ENCODE data around the gene SEMA3F.
"Not testable (repeated sequence)": the region's sequence is repeated elsewhere in the genome, so short reads cannot be mapped to it uniquely, and the experiment has no call there.

SEMA3F gene

DNA sequence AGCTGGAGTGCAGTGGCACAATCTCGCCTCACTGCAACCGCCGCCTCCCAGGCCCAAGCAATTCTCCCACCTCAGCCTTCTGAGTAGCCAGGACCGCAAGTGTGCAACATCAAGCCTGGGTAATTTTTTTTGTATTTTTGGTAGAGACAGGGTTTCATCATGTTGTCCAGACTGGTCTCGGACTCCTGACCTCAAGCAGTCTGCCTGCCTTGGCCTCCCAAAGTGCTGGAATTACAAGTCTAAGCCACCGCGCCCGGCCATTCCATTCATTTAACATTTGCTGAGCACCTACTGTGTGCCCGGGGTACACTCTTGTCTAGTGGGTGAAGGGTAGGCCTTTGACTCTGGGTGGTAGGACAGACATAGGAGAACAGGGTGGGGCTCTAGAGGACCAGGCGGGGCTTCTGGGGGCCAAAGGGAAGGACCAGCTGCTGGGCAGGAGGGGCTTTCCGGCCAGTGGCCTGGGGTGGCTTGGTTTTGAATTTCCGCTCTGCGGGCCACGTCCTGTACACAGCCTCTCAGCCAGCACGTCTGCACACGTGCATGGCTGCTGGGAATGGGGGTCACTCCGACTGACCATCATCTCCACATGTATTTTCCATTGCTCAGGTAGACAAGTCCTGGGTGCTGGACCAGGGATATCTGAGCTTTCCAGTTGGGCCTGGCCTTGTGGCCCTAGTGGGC, 52.4 kb downstream of the SEMA3F start:
- in situ Hi-C loops (cut with HindIII; ENCODE audit: low sequenced_read_pairs) = no loop called here

DNA sequence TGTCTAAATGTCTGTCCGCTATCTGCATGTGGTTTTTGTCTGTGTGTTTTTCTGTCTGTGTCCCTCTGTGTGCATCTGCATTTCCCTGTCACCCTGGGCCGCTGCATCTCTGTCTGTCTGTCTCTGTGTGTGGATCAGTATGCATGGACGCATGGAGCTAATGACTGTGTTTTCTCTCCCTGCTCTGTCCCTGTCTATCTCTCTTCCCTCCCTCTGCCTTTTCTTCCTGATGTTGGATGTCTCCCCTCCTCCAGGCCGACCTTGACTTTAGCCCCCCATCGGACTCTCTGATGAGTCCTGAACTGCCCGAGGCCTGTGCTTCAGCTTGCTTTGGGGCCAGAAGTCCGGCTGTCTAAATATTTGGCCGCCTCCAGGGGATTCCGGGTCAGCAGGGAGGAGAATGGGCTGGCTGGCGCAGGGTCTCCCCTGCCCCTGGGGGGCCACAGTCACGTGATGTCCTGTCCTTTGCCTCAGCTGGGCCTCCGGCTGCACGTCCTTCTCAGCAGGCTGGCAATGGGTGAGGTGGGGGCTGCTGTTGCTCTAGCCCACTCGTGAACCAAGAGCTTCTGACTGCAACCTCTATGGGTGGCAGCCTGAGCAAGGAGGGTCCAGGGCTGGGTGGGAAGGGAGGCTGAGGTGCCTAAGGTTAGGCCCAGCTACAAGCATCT, 53.7 kb downstream of the SEMA3F start:
- in situ Hi-C loops (cut with HindIII; ENCODE audit: low sequenced_read_pairs) = no loop called here

GRCh38 chr3:50210176-50210509, 55.0 kb downstream of the SEMA3F start:
- in situ Hi-C loops (cut with HindIII; ENCODE audit: low sequenced_read_pairs) = no loop called here

- in situ Hi-C loops (cut with HindIII; ENCODE audit: low sequenced_read_pairs) = no loop called here
These were observed 55.6 kb downstream of the SEMA3F start for GRCh38 chr3:50210510-50211367.

DNA sequence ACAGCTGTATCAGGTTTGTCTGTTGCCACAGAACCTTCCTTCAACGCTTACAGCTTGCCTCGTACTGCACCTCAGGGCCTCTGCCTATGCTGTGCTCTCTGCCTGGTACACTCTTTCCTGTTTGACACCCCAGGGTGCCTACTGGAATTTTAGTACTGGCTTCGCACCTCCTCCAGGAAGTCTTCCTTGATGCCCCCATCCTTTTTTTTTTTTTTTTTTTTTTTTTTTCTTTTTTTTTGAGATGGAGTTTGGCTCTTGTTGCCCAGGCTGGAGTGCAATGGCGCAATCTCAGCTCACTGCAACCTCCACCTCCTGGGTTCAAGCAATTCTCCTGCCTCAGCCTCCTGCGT, 56.2 kb downstream of the SEMA3F start:
- in situ Hi-C loops (cut with HindIII; ENCODE audit: low sequenced_read_pairs) = not testable (repeated sequence)

GRCh38 chr3:50211930-50212329, 56.8 kb downstream of the SEMA3F start:
- in situ Hi-C loops (cut with HindIII; ENCODE audit: low sequenced_read_pairs) = no loop called here

DNA sequence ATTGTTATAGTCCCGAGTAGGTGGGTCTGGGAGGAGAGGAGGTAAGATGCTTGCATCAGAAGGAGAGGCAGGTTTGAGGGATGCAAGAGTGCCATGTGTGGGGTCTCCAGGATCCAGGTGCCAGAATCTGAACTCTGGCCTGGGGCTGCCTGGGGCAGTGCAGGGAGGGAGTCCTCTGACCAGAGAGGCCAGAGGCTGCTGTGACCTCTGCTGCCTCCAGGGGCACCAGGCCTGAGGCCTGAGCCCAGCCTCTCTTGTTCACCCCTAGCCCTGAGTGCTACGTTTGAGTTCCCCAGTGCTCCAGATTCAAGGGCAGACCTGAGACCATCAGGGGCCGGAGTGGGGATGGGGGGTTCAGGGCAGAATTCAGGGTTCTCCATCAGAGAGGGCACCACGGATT, 57.4 kb downstream of the SEMA3F start:
- in situ Hi-C loops (cut with HindIII; ENCODE audit: low sequenced_read_pairs) = no loop called here

DNA sequence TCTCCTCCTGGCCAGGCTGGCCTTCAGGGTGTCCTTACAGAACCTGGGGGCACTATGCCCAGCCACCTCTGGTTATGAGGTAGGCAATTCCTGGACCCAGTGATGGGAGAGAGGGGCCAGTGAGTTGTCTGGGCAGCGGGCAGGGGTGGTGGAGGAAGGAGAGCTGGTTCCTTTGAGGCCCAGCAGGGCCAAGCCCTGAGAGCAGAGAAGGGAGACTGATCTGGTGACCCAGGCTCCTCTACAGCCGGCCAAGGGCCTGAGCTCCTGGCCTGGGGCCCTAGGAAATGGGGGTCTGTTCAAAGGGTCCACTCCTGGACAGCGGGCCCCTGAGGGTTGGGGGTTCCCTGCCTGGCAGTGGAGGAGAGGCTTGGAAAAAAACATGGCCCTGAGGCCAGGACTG, 57.8 kb downstream of the SEMA3F start:
- in situ Hi-C loops (cut with HindIII; ENCODE audit: low sequenced_read_pairs) = no loop called here

GRCh38 chr3:50213373-50213772, 58.2 kb downstream of the SEMA3F start:
- in situ Hi-C loops (cut with HindIII; ENCODE audit: low sequenced_read_pairs) = no loop called here

GRCh38 chr3:50214824-50215223, 59.7 kb downstream of the SEMA3F start:
- in situ Hi-C loops (cut with HindIII; ENCODE audit: low sequenced_read_pairs) = no loop called here

- in situ Hi-C loops (cut with HindIII; ENCODE audit: low sequenced_read_pairs) = no loop called here
These were observed 60.4 kb downstream of the SEMA3F start for GRCh38 chr3:50215529-50215928.

GRCh38 chr3:50217681-50218080, 62.6 kb downstream of the SEMA3F start:
- in situ Hi-C loops (cut with HindIII; ENCODE audit: low sequenced_read_pairs) = no loop called here

GRCh38 chr3:50218448-50218847, 63.3 kb downstream of the SEMA3F start:
- in situ Hi-C loops (cut with HindIII; ENCODE audit: low sequenced_read_pairs) = no loop called here

DNA sequence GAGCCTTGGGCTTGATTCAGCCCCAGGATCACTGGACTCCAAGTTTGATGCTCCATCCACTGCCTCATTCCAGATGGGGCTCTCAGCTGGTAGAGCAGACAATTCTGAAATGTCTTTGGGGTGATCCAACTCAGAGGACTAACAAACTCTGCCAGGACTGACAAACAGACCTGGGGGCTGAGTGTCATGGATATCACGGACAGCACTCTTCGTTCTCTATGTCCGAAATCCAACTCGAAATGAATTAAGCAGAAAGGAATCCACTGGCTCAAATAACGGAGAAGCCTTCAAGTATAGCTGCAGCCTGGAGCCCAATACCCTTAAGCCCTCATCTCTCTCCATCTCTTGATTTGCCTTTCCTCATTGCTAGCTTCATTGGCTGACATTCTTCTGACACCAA, 64.2 kb downstream of the SEMA3F start:
- in situ Hi-C loops (cut with HindIII; ENCODE audit: low sequenced_read_pairs) = no loop called here

DNA sequence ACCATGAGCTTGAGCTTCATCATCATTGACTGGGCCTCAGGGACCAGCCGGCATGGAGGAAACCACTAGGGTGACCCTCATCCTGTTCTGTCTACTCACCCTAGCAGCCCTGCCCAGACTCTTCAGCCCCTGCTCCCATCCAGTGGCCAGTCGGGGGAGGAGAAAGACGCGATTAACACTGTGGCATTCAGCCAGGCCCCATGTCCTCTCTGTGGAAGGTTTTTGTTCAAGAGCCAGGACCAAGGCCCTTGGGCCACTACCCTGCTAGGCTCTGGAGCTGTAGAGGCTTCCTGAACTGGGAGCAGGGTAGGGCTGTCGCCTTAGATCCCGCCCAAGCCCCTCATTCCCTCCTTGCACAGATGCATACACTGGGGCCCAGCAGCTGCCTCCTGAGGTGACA, 65.0 kb downstream of the SEMA3F start:
- in situ Hi-C loops (cut with HindIII; ENCODE audit: low sequenced_read_pairs) = loop anchor here (5.0 kb wide), 1 partner anchor 42 kb away; no protein-coding TSS in a partner anchor

GRCh38 chr3:50221051-50221410, 65.9 kb downstream of the SEMA3F start:
- in situ Hi-C loops (cut with HindIII; ENCODE audit: low sequenced_read_pairs) = loop anchor here (5.0 kb wide), 1 partner anchor 41 kb away; no protein-coding TSS in a partner anchor

DNA sequence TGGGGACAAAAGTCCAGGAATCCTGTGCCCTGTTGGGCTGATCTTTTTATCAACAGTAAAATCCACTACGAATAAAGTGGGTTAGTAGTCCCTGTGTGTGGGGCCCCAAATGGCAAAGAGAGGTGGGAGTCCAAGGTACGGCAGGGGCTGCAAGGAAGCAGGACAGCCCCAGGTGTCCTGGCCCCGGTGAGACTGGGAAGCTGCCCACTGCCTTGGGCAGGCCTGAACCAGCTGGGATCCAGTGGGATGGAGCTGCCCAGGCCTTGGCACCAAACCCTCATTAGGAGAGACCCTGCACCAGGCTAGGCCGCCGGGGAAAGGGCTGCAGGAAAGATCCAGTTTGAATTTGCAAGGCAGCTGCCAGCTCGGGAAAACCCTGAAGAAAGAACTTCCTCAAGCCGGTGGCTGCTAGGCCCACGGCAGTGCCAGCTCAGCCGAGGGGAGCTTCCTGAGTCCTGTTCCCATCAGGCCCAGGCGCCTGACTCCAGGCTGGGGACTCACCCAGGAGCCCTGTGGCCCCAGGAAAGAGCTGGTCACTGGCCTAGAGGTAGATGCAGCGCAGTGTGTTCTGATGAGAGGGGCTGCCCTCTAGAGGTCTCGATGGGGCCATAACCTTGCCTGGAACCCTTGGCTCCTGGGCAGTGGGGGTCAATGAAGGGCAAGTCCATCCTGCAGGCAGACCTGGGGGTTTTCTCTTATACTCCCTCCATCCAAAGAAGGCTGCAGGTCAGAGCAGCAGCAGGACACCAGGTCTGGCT, 66.5 kb downstream of the SEMA3F start:
- in situ Hi-C loops (cut with HindIII; ENCODE audit: low sequenced_read_pairs) = loop anchor here (5.0 kb wide), 1 partner anchor 41 kb away; no protein-coding TSS in a partner anchor

DNA sequence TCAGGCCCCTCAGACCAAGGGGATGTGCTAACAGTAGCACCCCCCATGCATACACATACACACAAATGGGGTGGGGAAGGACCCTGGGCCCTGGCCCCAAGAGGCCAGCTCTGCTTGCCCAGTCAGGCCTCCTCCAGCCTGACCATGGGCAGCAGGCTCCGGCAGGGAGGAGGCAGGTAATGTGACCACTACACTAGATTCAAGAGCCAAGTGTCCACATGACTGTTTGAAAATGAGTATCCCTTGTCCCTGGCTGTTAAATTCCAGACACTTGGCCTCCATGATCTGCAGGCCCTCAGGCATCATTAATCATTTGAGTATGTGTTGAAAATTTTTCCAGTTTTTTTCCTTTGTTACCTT, 67.0 kb downstream of the SEMA3F start:
- in situ Hi-C loops (cut with HindIII; ENCODE audit: low sequenced_read_pairs) = loop anchor here (5.0 kb wide), 1 partner anchor 40 kb away; no protein-coding TSS in a partner anchor

DNA sequence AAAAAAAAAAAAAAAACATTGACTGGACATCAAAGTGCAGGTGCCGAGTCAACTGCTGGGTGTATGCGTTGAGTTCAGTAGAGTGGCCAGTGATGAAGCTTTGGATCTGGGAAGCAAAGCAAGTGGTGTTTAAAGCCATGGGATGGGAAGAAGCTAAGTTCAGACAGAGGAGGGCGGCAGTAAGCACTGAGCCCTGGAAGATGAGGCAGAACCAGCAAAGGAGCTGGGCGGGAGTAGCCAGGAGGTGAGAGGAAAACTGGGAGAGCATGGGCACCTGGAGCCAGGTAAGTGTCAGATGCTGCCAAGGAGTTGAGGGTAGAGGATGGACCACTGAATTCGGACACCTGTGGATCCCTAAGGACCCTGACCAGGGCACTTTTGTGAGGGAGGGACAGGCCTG, 69.5 kb downstream of the SEMA3F start:
- in situ Hi-C loops (cut with HindIII; ENCODE audit: low sequenced_read_pairs) = loop anchor here (5.0 kb wide), 1 partner anchor 38 kb away; no protein-coding TSS in a partner anchor

DNA sequence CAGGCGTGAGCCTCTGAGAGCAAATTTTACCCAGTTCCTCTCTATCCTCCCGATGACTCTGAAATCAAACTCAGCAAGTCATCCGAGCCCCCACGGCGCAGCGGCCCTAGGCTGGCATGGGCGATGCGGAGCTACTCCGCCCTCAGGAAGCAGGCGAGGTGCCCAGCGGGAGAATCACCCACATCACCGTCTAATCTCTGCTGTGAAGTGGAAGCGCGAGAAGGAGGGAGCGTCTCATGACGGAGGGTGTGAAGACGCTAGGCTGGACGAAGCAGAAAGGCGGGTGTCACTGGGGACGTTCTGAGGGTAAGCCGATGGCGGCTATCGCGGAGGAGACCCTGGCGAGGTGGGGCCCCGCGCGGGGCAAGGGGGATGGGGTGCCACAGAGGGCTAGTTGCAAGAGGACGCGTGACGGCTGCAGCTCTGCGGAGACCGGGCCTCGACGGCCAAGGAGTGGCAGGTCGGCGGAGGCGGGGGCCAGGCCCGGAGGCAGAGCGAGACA, 71.8 kb downstream of the SEMA3F start:
- in situ Hi-C loops (cut with HindIII; ENCODE audit: low sequenced_read_pairs) = no loop called here

Measured in endothelial cell of hepatic sinusoid (primary cell).